Mesangial cell (primary cell): ENCODE data around the gene CRYGS. TPM values are rescaled to one million over a fixed set of nuclear protein-coding genes. Genes with fewer than 3 reads are reported as not detected.

Experiments
- total RNA-seq: library from RNA; depleted of rRNA; stranded (reverse); fragments of >200 nt; gene quantifications from 2 replicates; pipeline ENCODE4 v1.2.3, GENCODE V29; 2015

Gene CRYGS
- 0.25 and 0.98 TPM in 2 replicates for total RNA-seq

GRCh38 chr3:186544281-186544680, at the start of gene CRYGS:
CRYGS (minus strand) TSS chr3:186544380; CDS start chr3:186544326, 54 bp downstream.

DNA sequence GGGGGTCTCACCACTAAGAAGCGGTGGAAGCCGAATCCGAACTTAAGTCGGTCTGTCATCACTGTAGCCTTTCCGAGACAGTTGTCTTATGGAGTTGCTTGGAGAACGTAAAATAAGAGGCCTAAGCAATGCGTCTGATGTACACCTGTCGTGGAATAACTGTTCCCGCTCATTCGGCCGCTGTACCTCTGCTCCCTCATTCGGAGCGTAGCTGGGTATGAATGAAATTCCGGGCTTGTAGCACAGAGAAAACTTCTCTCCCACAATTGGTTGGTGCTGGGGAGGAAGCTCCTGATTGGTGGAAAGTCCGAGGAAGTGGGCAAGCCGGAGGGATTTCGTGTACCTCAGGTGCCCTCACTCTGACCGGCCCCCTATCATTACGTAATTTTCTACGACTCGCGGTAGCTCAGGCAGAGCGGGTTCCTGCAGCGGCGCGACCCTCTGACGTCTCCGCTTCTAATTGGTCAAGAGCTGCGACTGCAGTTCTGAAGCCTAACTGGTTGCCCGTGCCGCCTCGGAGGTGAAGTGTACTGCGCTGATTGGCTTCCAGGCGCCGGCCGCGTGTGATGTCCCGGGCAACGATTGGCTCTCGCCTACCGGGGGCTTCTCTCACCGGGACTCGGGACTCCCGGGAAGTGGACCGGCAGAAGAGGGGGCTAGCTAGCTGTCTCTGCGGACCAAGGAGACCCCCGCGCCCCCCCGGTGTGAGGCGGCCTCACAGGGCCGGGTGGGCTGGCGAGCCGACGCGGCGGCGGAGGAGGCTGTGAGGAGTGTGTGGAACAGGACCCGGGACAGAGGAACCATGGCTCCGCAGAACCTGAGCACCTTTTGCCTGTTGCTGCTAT, 26.1 kb upstream of the CRYGS start, which contains the start of gene DNAJB11:
DNAJB11 (plus strand) TSS at position 625 of the 845 bp plus-strand sequence; CDS start at position 803, 178 bp downstream.

DNA sequence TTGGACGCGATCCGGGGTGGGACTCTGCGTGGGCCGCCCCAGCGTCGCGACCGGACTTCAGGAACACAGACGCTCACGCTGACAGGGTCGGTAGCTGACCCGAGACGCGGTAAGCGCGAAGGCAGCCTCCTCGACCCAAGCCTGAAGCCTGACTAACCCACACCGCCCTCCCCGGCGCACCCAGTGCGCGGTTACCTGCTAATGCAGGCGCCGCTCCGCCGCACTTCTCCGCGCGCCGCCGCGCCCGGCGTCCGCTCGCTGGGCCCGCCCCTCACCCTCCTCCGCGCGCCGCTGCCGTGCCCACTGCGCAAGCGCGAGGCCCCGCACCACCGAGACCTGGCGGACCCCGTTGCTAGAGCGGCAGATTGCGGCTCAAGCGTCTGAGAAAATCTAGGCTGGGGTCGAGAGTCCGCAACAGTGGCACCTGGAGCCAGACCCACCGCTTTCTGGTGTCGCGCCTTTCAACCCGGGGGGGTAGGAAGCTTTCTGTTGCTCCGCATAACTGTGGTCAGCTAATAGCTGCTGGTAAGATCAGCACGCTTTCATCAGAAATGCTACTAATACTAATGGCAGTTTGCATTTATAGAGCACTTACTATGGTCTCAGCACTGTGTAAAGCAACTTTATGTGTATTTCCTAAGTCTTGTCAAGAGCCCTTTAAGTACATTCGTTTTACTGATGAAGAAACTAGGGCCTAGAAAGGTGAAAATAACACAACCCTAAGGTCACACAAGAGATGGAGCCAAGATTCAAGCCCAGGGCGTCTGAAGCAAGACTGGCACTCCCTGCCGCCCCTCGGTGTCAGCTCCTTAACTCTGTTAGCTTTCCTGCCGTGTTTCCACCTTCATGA, 23.1 kb upstream of the CRYGS start, which contains the start of gene TBCCD1:
TBCCD1 (minus strand) TSS at position 268 of the 850 bp plus-strand sequence. CDS start 3,010 bp downstream, outside the sequence.

Other genes starting within 250 kb of the CRYGS start
- gene DGKG, start 182.1 kb downstream of the CRYGS start, total RNA-seq, result 0.13 and 0.16 TPM in 2 replicates
- 10.0 and 14.2 TPM in 2 replicates for gene TBCCD1, start 23.0 kb upstream of the CRYGS start, total RNA-seq
- 31.4 and 54.3 TPM in 2 replicates for gene DNAJB11, start 26.3 kb upstream of the CRYGS start, total RNA-seq
- gene AHSG, start 68.7 kb upstream of the CRYGS start, total RNA-seq, result not detected in 2 replicates
- gene FETUB, start 96.0 kb upstream of the CRYGS start, total RNA-seq, result not detected in 2 replicates
- not detected in 2 replicates for gene HRG, start 121.6 kb upstream of the CRYGS start, total RNA-seq
- gene KNG1, start 173.0 kb upstream of the CRYGS start, total RNA-seq, result not detected in 2 replicates
- 110 and 233 TPM in 2 replicates for gene EIF4A2, start 239.2 kb upstream of the CRYGS start, total RNA-seq